HepG2 (cell line): ENCODE results near the gene FXR2. TPM values are rescaled to one million over a fixed set of nuclear protein-coding genes. Genes with fewer than 3 reads are reported as not detected.

Source experiments
- ATAC-seq: fragments of 200-7000 bp; cut with Tn5 transposase; 3 replicates; pipeline ENCODE4 v1.9.1; 2020; ENCODE audit warnings: mild to moderate bottlenecking, moderate library complexity
- BruUV-seq: library from RNA; stranded (reverse); fragments of 400-500 nt; replicated peaks from 2 replicates; lab custom pipeline; 2021; lab: Mats Ljungman, UMichigan
- CTCF ChIA-PET: fragments of 300-600 bp; formaldehyde crosslinking; extraction: SDS; loops from one replicate; lab custom pipeline; 2021; ENCODE audit warnings: low total read pairs, inconsistent platforms, low intra/inter-chr PET ratio; lab: Yijun Ruan, JAX
- POLR2A ChIA-PET: fragments of 350-600 bp; sonication (Branson Sonifier 250); formaldehyde crosslinking; loops from one replicate; lab custom pipeline; 2020; ENCODE audit warnings: antibody characterized with exemption, inconsistent platforms; lab: Yijun Ruan, JAX
- DNase-seq: peaks from one replicate; pipeline ENCODE4 v3.0.0-alpha.2; 2015; ENCODE audit warnings: low spot score
- FAIRE-seq: peaks from 3 replicates; lab custom pipeline; 2011; peaks lifted over from hg19 to GRCh38; lab: Jason Lieb, UNC
- H2AFZ ChIP-seq: one replicate; pipeline ENCODE4 v1.6.1; 2011; ENCODE audit warnings: low read length, inconsistent platforms
- H3K27ac ChIP-seq: fragments of 300-600 bp; 3 replicates; pipeline ENCODE4 v1.8.0; 2011; ENCODE audit warnings: mixed run types, mild to moderate bottlenecking, mixed read lengths, low read length, inconsistent platforms; ENCODE audit not compliant: insufficient read depth; ENCODE audit errors: extremely low read length
- H3K27me3 ChIP-seq, 2 experiments: fragments of 200-600 bp in 1 of 2; 2 replicates in 1 of 2; 3 replicates in 1 of 2; pipeline versions ENCODE4 v1.6.0 to v1.8.0; 2011; ENCODE audit warnings: low read length in 2 of 2, mild to moderate bottlenecking in 2 of 2, moderate library complexity in 2 of 2, inconsistent platforms in 1 of 2; ENCODE audit not compliant: insufficient read depth in 2 of 2, control insufficient read depth in 1 of 2
- H3K36me3 ChIP-seq, 2 experiments: fragments of 200-600 bp in 1 of 2; replicated peaks in 1 of 2; 2 replicates in 1 of 2; 3 replicates in 1 of 2; pipeline versions ENCODE4 v1.5.1 to v1.8.0; 2011; ENCODE audit warnings: low read length in 2 of 2, inconsistent platforms in 1 of 2; ENCODE audit not compliant: insufficient read depth in 2 of 2, control insufficient read depth in 1 of 2
- H3K4me1 ChIP-seq: 2 replicates; pipeline ENCODE4 v1.5.1; 2012; ENCODE audit warnings: low read length, inconsistent platforms; ENCODE audit not compliant: insufficient read depth
- H3K4me2 ChIP-seq: 2 replicates; pipeline ENCODE4 v1.6.0; 2011; ENCODE audit warnings: low read depth, low read length, inconsistent platforms
- H3K4me3 ChIP-seq, 3 experiments: fragments of 200-600 bp in 1 of 3; sonication (generic), shearing (Covaris generic) in 1 of 3; replicated peaks in 1 of 3; 2 replicates each; pipeline ENCODE4 v1.5.1; 2011 to 2016; ENCODE audit warnings: low read length in 3 of 3, inconsistent platforms in 2 of 3, low read depth in 2 of 3, mild to moderate bottlenecking in 2 of 3, control low read depth in 1 of 3, mixed read lengths in 1 of 3; ENCODE audit not compliant: insufficient read depth in 1 of 3
- H3K79me2 ChIP-seq: one replicate; pipeline ENCODE4 v1.6.1; 2011; ENCODE audit warnings: low read length, inconsistent platforms; ENCODE audit not compliant: insufficient read depth
- H3K9ac ChIP-seq: 2 replicates; pipeline ENCODE4 v1.6.0; 2011; ENCODE audit warnings: mild to moderate bottlenecking, low read depth, low read length, inconsistent platforms; ENCODE audit not compliant: insufficient read depth
- H3K9me3 ChIP-seq: 2 replicates; pipeline ENCODE4 v1.5.1; 2012; ENCODE audit warnings: mild to moderate bottlenecking, low read length
- H4K20me1 ChIP-seq: 2 replicates; pipeline ENCODE4 v1.6.0; 2011; ENCODE audit warnings: inconsistent platforms, mild to moderate bottlenecking, low read length, moderate library complexity; ENCODE audit not compliant: insufficient read depth
- CTCF ChIP-seq: sonication (generic); formaldehyde crosslinking; IDR thresholded peaks from 2 replicates; pipeline ENCODE4 v1.5.0; 2020; ENCODE audit warnings: mild to moderate bottlenecking, missing genetic modification reagents, moderate library complexity
- RAD21 ChIP-seq: fragments of 450-650 bp; formaldehyde crosslinking; IDR thresholded peaks from 2 replicates; pipeline ENCODE4 v1.5.0; 2020; ENCODE audit warnings: mild to moderate bottlenecking
- SAP130 ChIP-seq: IDR thresholded peaks from 2 replicates; pipeline ENCODE4 v1.6.1; 2016; ENCODE audit warnings: low read depth
- SMC3 ChIP-seq: IDR thresholded peaks from 2 replicates; pipeline ENCODE4 v1.6.1; 2011; ENCODE audit warnings: low read length, improper control_type of control experiment
- STAG1 ChIP-seq: sonication (generic); formaldehyde crosslinking; IDR thresholded peaks from 2 replicates; pipeline ENCODE4 v1.4.0; 2020; ENCODE audit warnings: missing genetic modification reagents
- THAP11 ChIP-seq: IDR thresholded peaks from 2 replicates; pipeline ENCODE4 v1.6.1; 2016; ENCODE audit warnings: missing biosample characterization, missing genetic modification reagents
- ZKSCAN8 ChIP-seq: IDR thresholded peaks from 2 replicates; pipeline ENCODE4 v1.6.1; 2016; ENCODE audit warnings: borderline replicate concordance, missing genetic modification reagents, missing compliant biosample characterization
- ZNF264 ChIP-seq: sonication (generic); formaldehyde crosslinking; IDR thresholded peaks from 2 replicates; pipeline ENCODE4 v1.4.0; 2020; ENCODE audit warnings: missing genetic modification reagents
- ZNF644 ChIP-seq: IDR thresholded peaks from 2 replicates; pipeline ENCODE4 v1.6.1; 2016; ENCODE audit warnings: low read depth
- ZSCAN9 ChIP-seq: IDR thresholded peaks from 2 replicates; pipeline ENCODE4 v1.6.1; 2016; ENCODE audit warnings: borderline replicate concordance
- WGBS: methylation state at CpG from one replicate; pipeline ENCODE4 v1.1.6; 2017; ENCODE audit warnings: low lambda C conversion rate; 5-methylcytosine and 5-hydroxymethylcytosine counted together
- in situ Hi-C: cut with HindIII; loops from 2 replicates; pipeline ENCODE4 v1.10.0; 2017; ENCODE audit warnings: low pct_unique_long_range_greater_than_20kb; ENCODE audit not compliant: extremely low pct_ligation_motif_present
- intact Hi-C: fragments of 100-400 bp; cut with micrococcal nuclease; formaldehyde crosslinking; loops from one replicate; pipeline ENCODE4 v1.10.0; 2022; ENCODE audit not compliant: unreplicated experiment
- polyA plus RNA-seq, 8 experiments: library from polyadenylated mRNA; depleted of rRNA in 3 of 8; stranded (reverse) in 7 of 8; unstranded in 1 of 8; fragments of >200 nt; fragmentation: Illumina TruSeq in 4 of 8; extraction: Trizol in 4 of 8; gene quantifications; 2 replicates each; pipeline versions ENCODE4 v1.2.1 to v1.2.3, GENCODE V29; 2011 to 2016; ENCODE audit warnings: low read depth in 4 of 8, missing spikeins in 1 of 8, mixed read lengths in 1 of 8; ENCODE audit not compliant: insufficient read depth in 1 of 8
- total RNA-seq, 5 experiments: library from RNA; depleted of rRNA; stranded (reverse); fragments of >200 nt; fragmentation: Illumina TruSeq; extraction: Trizol; gene quantifications; 2 replicates each; pipeline ENCODE4 v1.2.3, GENCODE V29; 2016; ENCODE audit warnings: low read depth in 1 of 5

FXR2 gene
- total and polyA plus RNA-seq, 2 of the 13 experiments (the other 11 are each of a cell fraction or from before 2014, with no cell fraction given): 20.9 to 24.4 TPM

GRCh38 chr17:7634384-7634783 lies 19.7 kb upstream of the FXR2 start:
- no peaks in the 10 kb centered on the region for H3K36me3 ChIP-seq
- no peaks in the 10 kb centered on the region; a peak in 1 of 5 replicates for H3K27me3 ChIP-seq
- no peak overlapping the region for H3K4me3 ChIP-seq
- H3K4me1 ChIP-seq: peaks cover 42% of the 10 kb centered on the region
- no peaks in the 10 kb centered on the region for H4K20me1 ChIP-seq
- H3K79me2 ChIP-seq: no peaks in the 10 kb centered on the region
- POLR2A ChIA-PET: interaction anchor here (1.4 kb wide), 1 partner anchor 53 kb away, joined by 3 read pairs; the partner anchor contains the start of gene TP53
- ATAC-seq: peak; percentile 17
- no peak overlapping the region for H3K27ac ChIP-seq
- CTCF ChIA-PET: interaction anchor here (0.5 to 2.5 kb wide), 3 partner anchors 32 to 53 kb away, joined by 3 to 12 read pairs (median 10); partner anchors contain the start of genes TP53 and WRAP53
- 56% methylated on average over 5 of the region's 5 CpGs for WGBS
- TF ChIP-seq RAD21 (peak; percentile 60), SAP130 (CRISPR knock-in tag) (0 out of 2 replicates have a peak, but pooled peaks have one; percentile 11), ZSCAN9 (CRISPR knock-in tag) (no peak), STAG1 (CRISPR knock-in tag) (peak; percentile 68), ZNF644 (CRISPR knock-in tag) (0 out of 2 replicates have a peak, but pooled peaks have one; percentile 34), CTCF (CRISPR knock-in tag) (peak; percentile 83), SMC3 (peak; percentile 77), ZKSCAN8 (no peak), THAP11 (CRISPR knock-in tag) (peak; percentile 49; the same call in 1 of the 2 replicates), ZNF264 (CRISPR knock-in tag) (no peak)
- TF ChIP-seq, all 625 proteins: peak for 7
- FAIRE-seq: no peak
- H3K9me3 ChIP-seq: no peaks in the 10 kb centered on the region
- no peak overlapping the region for H3K4me2 ChIP-seq
- intact Hi-C loops (loop anchor here (5.0 kb wide), 2 partner anchors 38 to 53 kb away; partner anchors contain the start of genes TP53 and WRAP53), in situ Hi-C loops (loop anchor here (5.0 kb wide), 2 partner anchors 53 to 83 kb away; partner anchors contain the start of genes DNAH2, TP53 and WRAP53)
- DNase-seq: no peak
- no peak overlapping the region for H2AFZ ChIP-seq
- no TSS peak for BruUV-seq
- H3K9ac ChIP-seq: no peak overlapping the region
